Measurements from ENCODE around the gene HS6ST3.
"Not testable (repeated sequence)": the region's sequence is repeated elsewhere in the genome, so short reads cannot be mapped to it uniquely, and the experiment has no call there.

HS6ST3 gene

GRCh38 chr13:96449920-96450319, 360.0 kb downstream of the HS6ST3 start:
- DNase-seq (ENCODE audit: low spot score): no peak

- no peak for DNase-seq (ENCODE audit: low spot score)
Observed at GRCh38 chr13:96450326-96451020, 360.6 kb downstream of the HS6ST3 start.

GRCh38 chr13:96454466-96454865, 364.6 kb downstream of the HS6ST3 start:
- no peak for DNase-seq (ENCODE audit: low spot score)

GRCh38 chr13:96460609-96461008, 370.7 kb downstream of the HS6ST3 start:
- DNase-seq (ENCODE audit: low spot score): no peak

GRCh38 chr13:96473526-96474180, 383.7 kb downstream of the HS6ST3 start:
- no peak for DNase-seq (ENCODE audit: low spot score)

- no peak for DNase-seq (ENCODE audit: low spot score)
Observed at GRCh38 chr13:96474181-96474557, 384.3 kb downstream of the HS6ST3 start.

- DNase-seq (ENCODE audit: low spot score): no peak
Observed at GRCh38 chr13:96475103-96475502, 385.2 kb downstream of the HS6ST3 start.

- no peak for DNase-seq (ENCODE audit: low spot score)
Observed at GRCh38 chr13:96481482-96481881, 391.6 kb downstream of the HS6ST3 start.

- DNase-seq (ENCODE audit: low spot score): no peak
Observed at GRCh38 chr13:96490496-96490989, 400.6 kb downstream of the HS6ST3 start.

GRCh38 chr13:96491103-96491502, 401.2 kb downstream of the HS6ST3 start:
- no peak for DNase-seq (ENCODE audit: low spot score)

- DNase-seq (ENCODE audit: low spot score): peak; percentile 8
Observed at GRCh38 chr13:96492766-96493165, 402.9 kb downstream of the HS6ST3 start.

- no peak for DNase-seq (ENCODE audit: low spot score)
Observed at GRCh38 chr13:96499656-96500055, 409.7 kb downstream of the HS6ST3 start.

- DNase-seq (ENCODE audit: low spot score): no peak
Observed at GRCh38 chr13:96500953-96501352, 411.0 kb downstream of the HS6ST3 start.

GRCh38 chr13:96503481-96503880, 413.6 kb downstream of the HS6ST3 start:
- DNase-seq (ENCODE audit: low spot score): no peak

- DNase-seq (ENCODE audit: low spot score): no peak
Observed at GRCh38 chr13:96511587-96511986, 421.7 kb downstream of the HS6ST3 start.

GRCh38 chr13:96519380-96519779, 429.5 kb downstream of the HS6ST3 start:
- no peak for DNase-seq (ENCODE audit: low spot score)

GRCh38 chr13:96524398-96525020, 434.6 kb downstream of the HS6ST3 start:
- not testable (repeated sequence) for DNase-seq (ENCODE audit: low spot score)

GRCh38 chr13:96525715-96526114, 435.8 kb downstream of the HS6ST3 start:
- DNase-seq (ENCODE audit: low spot score): no peak

GRCh38 chr13:96527497-96527896, 437.6 kb downstream of the HS6ST3 start:
- no peak for DNase-seq (ENCODE audit: low spot score)

- no peak for DNase-seq (ENCODE audit: low spot score)
Observed at GRCh38 chr13:96532804-96533203, 442.9 kb downstream of the HS6ST3 start.

GRCh38 chr13:96533408-96533807, 443.5 kb downstream of the HS6ST3 start:
- DNase-seq (ENCODE audit: low spot score): no peak

GRCh38 chr13:96539791-96540190, 449.9 kb downstream of the HS6ST3 start:
- DNase-seq (ENCODE audit: low spot score): no peak

GRCh38 chr13:96540670-96541069, 450.8 kb downstream of the HS6ST3 start:
- DNase-seq (ENCODE audit: low spot score): no peak

Data from globus pallidus (tissue), 1 donor.